Measurements from ENCODE around the gene SLC15A3. TPM values are rescaled to one million over a fixed set of nuclear protein-coding genes. Genes with fewer than 3 reads are reported as not detected.

The SLC15A3 gene
- total and polyA plus RNA-seq, 7 experiments from 2014 or later, result 0.85 to 101 (median 10.2) TPM

GRCh38 chr11:60900673-60901404 lies 51.1 kb downstream of the SLC15A3 start:
- Mint-ChIP-seq H3K4me1 (peaks cover 20 to 40% (median 34%) of the 10 kb centered on the region in 7 donors), H3K27ac (peak overlapping the region in 1 of 9 donors; percentile 65), H3K4me3 (no peak overlapping the region), H3K9me3 (no peaks in the 10 kb centered on the region), H3K36me3 (peaks cover 8 to 62% (median 36%) of the 10 kb centered on the region in 5 donors), H3K27me3 (no peaks in the 10 kb centered on the region)
- ATAC-seq (no peak), DNase-seq (no peak)
- no peak overlapping the region for H3K4me3 ChIP-seq (ENCODE audit: low read length)
- CTCF ChIA-PET, result interaction anchor here (1.1 to 2.8 kb wide), 6 partner anchors 11 to 69 kb away, joined by 4 to 16 read pairs (median 10); partner anchors contain the start of gene TMEM109
- H3K36me3 ChIP-seq (ENCODE audit: control insufficient read depth in 2 of 3, insufficient read depth in 3 of 3, low read length in 3 of 3), result peaks cover 50 to 76% (median 50%) of the 10 kb centered on the region in 3 experiments
- no peaks in the 10 kb centered on the region for H3K9me3 ChIP-seq (ENCODE audit: control insufficient read depth in 2 of 3, low read length in 3 of 3)
- H3K27ac ChIP-seq (ENCODE audit: low read depth, low read length), result no peak overlapping the region
- H3K27me3 ChIP-seq (ENCODE audit: control insufficient read depth in 2 of 2, insufficient read depth in 2 of 2, low read length in 2 of 2), result no peaks in the 10 kb centered on the region
- POLR2A ChIA-PET, result interaction anchor here (2.4 to 6.2 kb wide), 2 partner anchors 13 to 15 kb away, joined by 7 to 64 read pairs; partner anchors contain the start of gene TMEM109
- H3K4me1 ChIP-seq (ENCODE audit: control insufficient read depth in 2 of 2, insufficient read depth in 2 of 2, low read length in 2 of 2), result peaks cover 11 to 13% of the 10 kb centered on the region in 2 donors
- intact Hi-C loops (cut with micrococcal nuclease), result no loop called here

DNA sequence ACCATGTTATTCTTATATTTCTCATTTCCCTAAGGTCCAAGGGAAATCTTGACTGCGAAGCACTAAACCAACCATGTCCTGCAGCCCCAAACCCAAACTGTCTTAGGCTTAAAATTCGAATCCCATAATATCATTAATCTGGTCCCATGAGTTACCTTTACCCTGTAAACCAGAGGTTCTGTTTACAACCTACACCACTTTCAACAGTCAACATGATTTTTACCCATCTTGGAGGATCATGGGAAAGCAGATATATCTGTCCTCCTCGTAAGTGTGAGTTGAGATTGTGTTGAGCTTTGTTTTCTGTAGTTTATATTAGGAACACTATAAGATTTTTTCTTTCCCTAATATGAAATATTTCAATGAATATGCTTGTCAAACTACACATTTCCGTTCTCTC lies 52.0 kb downstream of the SLC15A3 start:
- H3K36me3 ChIP-seq (ENCODE audit: control insufficient read depth in 2 of 3, insufficient read depth in 3 of 3, low read length in 3 of 3), result peaks cover 53 to 85% (median 58%) of the 10 kb centered on the region in 3 experiments
- Mint-ChIP-seq H3K4me1 (peaks cover 16 to 31% (median 27%) of the 10 kb centered on the region in 7 donors), H3K4me3 (no peak overlapping the region), H3K27me3 (no peaks in the 10 kb centered on the region), H3K36me3 (peaks cover 14 to 71% (median 38%) of the 10 kb centered on the region in 5 donors), H3K9me3 (no peaks in the 10 kb centered on the region), H3K27ac (peak overlapping the region in 1 of 9 donors; percentile 16)
- H3K4me1 ChIP-seq (ENCODE audit: control insufficient read depth in 2 of 2, insufficient read depth in 2 of 2, low read length in 2 of 2), result peaks cover 3 to 8% of the 10 kb centered on the region in 2 donors
- ChIA-PET POLR2A (interaction anchor here (2.4 kb wide), 1 partner anchor 16 kb away, joined by 7 read pairs; no protein-coding TSS in a partner anchor), CTCF (interaction anchor here (1.4 to 2.5 kb wide), 5 partner anchors 10 to 44 kb away, joined by 5 to 15 read pairs (median 7); partner anchors contain the start of genes PTGDR2 and TMEM109)
- H3K27me3 ChIP-seq (ENCODE audit: control insufficient read depth in 2 of 2, insufficient read depth in 2 of 2, low read length in 2 of 2), result no peaks in the 10 kb centered on the region
- ATAC-seq (no peak), DNase-seq (no peak)
- intact Hi-C loops (cut with micrococcal nuclease), result loop anchor here (1.0 to 5.0 kb wide), 4 partner anchors 15 to 287 kb away; partner anchors contain the start of gene TMEM109 (in 1 of the 2)
- no peak overlapping the region for H3K27ac ChIP-seq (ENCODE audit: low read depth, low read length)
- no peak overlapping the region for H3K4me3 ChIP-seq (ENCODE audit: low read length)
- H3K9me3 ChIP-seq (ENCODE audit: control insufficient read depth in 2 of 3, low read length in 3 of 3), result no peaks in the 10 kb centered on the region

GRCh38 chr11:60899046-60899936 lies 52.7 kb downstream of the SLC15A3 start:
- POLR2A ChIA-PET, result interaction anchor here (0.5 to 2.4 kb wide), 4 partner anchors 14 to 250 kb away, joined by 3 to 7 read pairs (median 5); partner anchors contain the start of gene TMEM109
- H3K36me3 Mint-ChIP-seq, result peaks cover 14 to 74% (median 41%) of the 10 kb centered on the region in 5 donors

DNA sequence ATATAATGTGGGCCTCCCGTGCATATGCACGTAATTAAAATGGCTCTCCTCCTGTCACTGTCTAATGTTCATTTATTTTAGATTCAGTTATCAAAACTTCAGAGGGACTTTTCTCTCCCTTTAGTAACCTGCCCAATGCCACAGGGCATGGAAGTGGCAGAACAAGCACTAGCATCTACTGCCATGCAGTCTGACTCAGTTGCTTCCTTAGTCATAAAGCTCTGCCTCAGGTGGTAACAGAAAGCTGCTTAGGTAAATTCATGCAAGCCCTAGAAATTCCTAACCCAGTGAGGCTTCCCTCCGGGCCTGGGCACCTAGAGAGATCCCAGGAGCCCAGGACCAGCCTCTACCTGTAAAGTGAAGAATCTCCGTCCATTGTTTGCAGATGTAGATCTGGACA lies 54.5 kb downstream of the SLC15A3 start:
- peaks cover 0 to 3% of the 10 kb centered on the region in 2 donors for H3K4me1 ChIP-seq (ENCODE audit: control insufficient read depth in 2 of 2, insufficient read depth in 2 of 2, low read length in 2 of 2)
- ChIA-PET POLR2A (interaction anchor here (3.0 kb wide), 1 partner anchor 7 kb away, joined by 15 read pairs; no protein-coding TSS in a partner anchor), CTCF (interaction anchor here (0.7 kb wide), 1 partner anchor 11 kb away, joined by 3 read pairs; no protein-coding TSS in a partner anchor)
- H3K27ac ChIP-seq (ENCODE audit: low read depth, low read length), result no peak overlapping the region
- no peak for ATAC-seq
- no peak overlapping the region for H3K4me3 ChIP-seq (ENCODE audit: low read length)
- no peaks in the 10 kb centered on the region for H3K9me3 ChIP-seq (ENCODE audit: control insufficient read depth in 2 of 3, low read length in 3 of 3)
- intact Hi-C loops (cut with micrococcal nuclease), result loop anchor here in 1 of 2 donors (5.0 kb wide), 1 partner anchor 120 kb away; no protein-coding TSS in a partner anchor
- no peak for DNase-seq
- H3K36me3 ChIP-seq (ENCODE audit: control insufficient read depth in 2 of 3, insufficient read depth in 3 of 3, low read length in 3 of 3), result peaks cover 44 to 89% (median 62%) of the 10 kb centered on the region in 3 experiments
- no peaks in the 10 kb centered on the region for H3K27me3 ChIP-seq (ENCODE audit: control insufficient read depth in 2 of 2, insufficient read depth in 2 of 2, low read length in 2 of 2)
- Mint-ChIP-seq H3K4me1 (peaks cover 3 to 11% (median 9%) of the 10 kb centered on the region in 7 donors), H3K27ac (peak overlapping the region in 1 of 9 donors; percentile 2), H3K9me3 (no peaks in the 10 kb centered on the region), H3K36me3 (peaks cover 14 to 70% (median 39%) of the 10 kb centered on the region in 5 donors), H3K4me3 (no peak overlapping the region), H3K27me3 (no peaks in the 10 kb centered on the region)

More at GRCh38 chr11:60899046-60899936, 52.7 kb downstream of the SLC15A3 start:
- CTCF ChIA-PET, result interaction anchor here (0.7 to 2.5 kb wide), 8 partner anchors 9 to 160 kb away, joined by 3 to 15 read pairs (median 6); partner anchors contain the start of genes PTGDR2 and TMEM109
- no peak overlapping the region for H3K27ac ChIP-seq (ENCODE audit: low read depth, low read length)
- peaks cover 53 to 92% (median 62%) of the 10 kb centered on the region in 3 experiments for H3K36me3 ChIP-seq (ENCODE audit: control insufficient read depth in 2 of 3, insufficient read depth in 3 of 3, low read length in 3 of 3)
- H3K27ac Mint-ChIP-seq, result peak overlapping the region in 3 of 9 donors; percentile 16 to 51 (median 38)
- H3K9me3 Mint-ChIP-seq, result no peaks in the 10 kb centered on the region
- intact Hi-C loops (cut with micrococcal nuclease), result loop anchor here (1.0 to 5.0 kb wide), 4 partner anchors 16 to 288 kb away; partner anchors contain the start of gene TMEM109 (in 1 of the 2)
- DNase-seq (peak in 7 of 9 donors; percentile 11 to 56 (median 37)), ATAC-seq (peak; percentile 95)
- H3K27me3 Mint-ChIP-seq, result no peaks in the 10 kb centered on the region
- H3K9me3 ChIP-seq (ENCODE audit: control insufficient read depth in 2 of 3, low read length in 3 of 3), result no peaks in the 10 kb centered on the region
- peaks cover 0 to 3% of the 10 kb centered on the region in 2 donors for H3K4me1 ChIP-seq (ENCODE audit: control insufficient read depth in 2 of 2, insufficient read depth in 2 of 2, low read length in 2 of 2)
- H3K4me3 Mint-ChIP-seq, result no peak overlapping the region
- H3K4me1 Mint-ChIP-seq, result peaks cover 10 to 25% (median 20%) of the 10 kb centered on the region in 7 donors
- H3K27me3 ChIP-seq (ENCODE audit: control insufficient read depth in 2 of 2, insufficient read depth in 2 of 2, low read length in 2 of 2), result no peaks in the 10 kb centered on the region
- H3K4me3 ChIP-seq (ENCODE audit: low read length), result no peak overlapping the region

DNA sequence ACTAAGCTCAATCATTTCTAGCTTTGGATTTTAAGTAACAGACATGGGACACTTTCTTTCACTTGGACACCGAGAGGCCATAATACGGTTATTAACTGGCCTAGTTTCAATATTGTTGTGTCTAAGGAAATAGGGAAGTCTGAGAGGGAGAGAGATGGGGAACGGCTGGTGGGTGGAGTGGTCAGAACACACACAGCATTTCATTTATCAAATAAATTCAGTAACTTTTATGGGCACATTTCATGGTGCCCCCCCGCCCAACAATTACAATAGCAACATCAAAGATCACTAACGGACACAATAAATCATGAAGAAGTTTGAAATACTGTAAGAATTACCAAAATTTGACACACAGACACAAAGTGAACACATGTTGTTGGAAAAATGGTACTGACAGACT lies 56.3 kb downstream of the SLC15A3 start:
- POLR2A ChIA-PET, result interaction anchor here (1.1 to 3.0 kb wide), 2 partner anchors 9 to 18 kb away, joined by 3 to 15 read pairs; partner anchors contain the start of gene TMEM109
- CTCF ChIA-PET, result interaction anchor here (1.2 kb wide), 1 partner anchor 9 kb away, joined by 5 read pairs; no protein-coding TSS in a partner anchor
- H3K4me1 Mint-ChIP-seq, result peaks cover 0 to 10% (median 7%) of the 10 kb centered on the region in 7 donors
- Histone ChIP-seq H3K4me1 (ENCODE audit: control insufficient read depth in 2 of 2, insufficient read depth in 2 of 2, low read length in 2 of 2) (peaks cover 0 to 3% of the 10 kb centered on the region in 2 donors), H3K27me3 (ENCODE audit: control insufficient read depth in 2 of 2, insufficient read depth in 2 of 2, low read length in 2 of 2) (no peaks in the 10 kb centered on the region), H3K36me3 (ENCODE audit: control insufficient read depth in 2 of 3, insufficient read depth in 3 of 3, low read length in 3 of 3) (peaks cover 39 to 88% (median 51%) of the 10 kb centered on the region in 3 experiments), H3K4me3 (ENCODE audit: low read length) (no peak overlapping the region), H3K27ac (ENCODE audit: low read depth, low read length) (no peak overlapping the region), H3K9me3 (ENCODE audit: control insufficient read depth in 2 of 3, low read length in 3 of 3) (no peaks in the 10 kb centered on the region)
- intact Hi-C loops (cut with micrococcal nuclease), result loop anchor here in 1 of 2 donors (5.0 kb wide), 1 partner anchor 118 kb away; no protein-coding TSS in a partner anchor
- DNase-seq (no peak), ATAC-seq (no peak)
- no peaks in the 10 kb centered on the region for H3K9me3 Mint-ChIP-seq
- peak overlapping the region in 3 of 9 donors; percentile 21 to 58 (median 48) for H3K27ac Mint-ChIP-seq
- no peak overlapping the region for H3K4me3 Mint-ChIP-seq
- no peaks in the 10 kb centered on the region for H3K27me3 Mint-ChIP-seq
- H3K36me3 Mint-ChIP-seq, result peaks cover 14 to 60% (median 37%) of the 10 kb centered on the region in 5 donors
